Measurements from ENCODE around the gene C2orf42.

DNA sequence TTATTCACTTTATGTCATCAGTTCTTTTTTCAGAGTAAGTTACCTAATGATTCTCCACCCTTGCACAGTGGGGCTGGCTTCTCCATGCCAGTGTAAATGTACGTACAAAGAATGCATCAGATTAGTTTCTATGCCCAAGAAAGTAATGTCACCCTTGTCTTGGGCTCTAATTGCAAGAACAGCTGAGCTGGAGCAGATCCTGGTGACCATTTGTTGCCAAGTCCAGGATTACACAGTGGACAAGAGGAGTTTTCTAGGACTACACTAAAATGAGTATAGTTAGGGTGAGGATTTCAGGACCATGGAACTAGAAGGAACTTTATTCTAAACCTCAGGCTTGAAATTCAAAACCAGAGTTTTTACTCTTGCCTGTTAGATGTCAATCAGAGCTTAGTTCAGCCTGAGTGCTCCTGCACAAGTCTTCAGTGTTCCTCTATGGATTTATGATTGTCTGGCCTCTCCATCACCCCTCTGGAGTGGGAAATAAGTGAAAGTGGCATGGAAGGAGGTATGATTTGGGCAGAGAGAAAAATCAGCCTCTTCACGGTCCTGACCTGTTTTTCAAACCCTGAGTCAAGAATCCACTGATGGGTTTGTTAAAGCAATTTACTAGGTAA lies 73.8 kb downstream of the C2orf42 start:
- TF ChIP-seq, protein P1, sequence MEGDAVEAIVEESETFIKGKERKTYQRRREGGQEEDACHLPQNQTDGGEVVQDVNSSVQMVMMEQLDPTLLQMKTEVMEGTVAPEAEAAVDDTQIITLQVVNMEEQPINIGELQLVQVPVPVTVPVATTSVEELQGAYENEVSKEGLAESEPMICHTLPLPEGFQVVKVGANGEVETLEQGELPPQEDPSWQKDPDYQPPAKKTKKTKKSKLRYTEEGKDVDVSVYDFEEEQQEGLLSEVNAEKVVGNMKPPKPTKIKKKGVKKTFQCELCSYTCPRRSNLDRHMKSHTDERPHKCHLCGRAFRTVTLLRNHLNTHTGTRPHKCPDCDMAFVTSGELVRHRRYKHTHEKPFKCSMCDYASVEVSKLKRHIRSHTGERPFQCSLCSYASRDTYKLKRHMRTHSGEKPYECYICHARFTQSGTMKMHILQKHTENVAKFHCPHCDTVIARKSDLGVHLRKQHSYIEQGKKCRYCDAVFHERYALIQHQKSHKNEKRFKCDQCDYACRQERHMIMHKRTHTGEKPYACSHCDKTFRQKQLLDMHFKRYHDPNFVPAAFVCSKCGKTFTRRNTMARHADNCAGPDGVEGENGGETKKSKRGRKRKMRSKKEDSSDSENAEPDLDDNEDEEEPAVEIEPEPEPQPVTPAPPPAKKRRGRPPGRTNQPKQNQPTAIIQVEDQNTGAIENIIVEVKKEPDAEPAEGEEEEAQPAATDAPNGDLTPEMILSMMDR (IDR thresholded peaks at IDR 0.05) = no peak
- TF ChIP-seq EZH2 (IDR thresholded peaks at IDR 0.05) = no peak
- TF ChIP-seq EZH2phosphoT487 (IDR thresholded peaks at IDR 0.05) = no peak
